WTC11 (cell line): ENCODE data around the gene PCNP.
"Not testable (repeated sequence)": the region's sequence is repeated elsewhere in the genome, so short reads cannot be mapped to it uniquely, and the experiment has no call there.

Source experiments
- ATF2 ChIP-seq: sonication (generic); formaldehyde crosslinking; IDR thresholded peaks from 2 replicates; pipeline ENCODE4 v1.8.1; 2022; ENCODE audit warnings: low read depth, missing genetic modification reagents, borderline replicate concordance
- CTCF ChIP-seq: fragments of 200-600 bp; IDR thresholded peaks from 2 replicates; pipeline ENCODE4 v1.8.0; 2022; ENCODE audit warnings: antibody characterized with exemption
- E2F1 ChIP-seq: sonication (generic); formaldehyde crosslinking; IDR thresholded peaks from 2 replicates; pipeline ENCODE4 v1.8.0; 2022; ENCODE audit warnings: mild to moderate bottlenecking, missing genetic modification reagents
- ERG ChIP-seq: fragments of 250-450 bp; sonication (Bioruptor Pico); IDR thresholded peaks from 2 replicates; pipeline ENCODE4 v1.8.0; 2021; ENCODE audit warnings: mild to moderate bottlenecking
- ZNF121 ChIP-seq: sonication (generic); formaldehyde crosslinking; IDR thresholded peaks from 2 replicates; pipeline ENCODE4 v1.8.0; 2023; ENCODE audit warnings: missing genetic modification reagents

- not testable (repeated sequence) for TF ChIP-seq ERG (CRISPR knock-in tag); ZNF121 (CRISPR knock-in tag); E2F1 (CRISPR knock-in tag); CTCF; ATF2 (CRISPR knock-in tag)
Measured at GRCh38 chr3:101613014-101613413, 39.0 kb downstream of the PCNP start.
